LNCaP clone FGC (cell line): Measurements from ENCODE around the gene THNSL1.
A peak's percentile ranks its signal among the peaks of the same experiment; 100 is the strongest.
"Not testable (repeated sequence)": the region's sequence is repeated elsewhere in the genome, so short reads cannot be mapped to it uniquely, and the experiment has no call there.

Experiments
- DNase-seq: peaks from one replicate; pipeline ENCODE4 v3.0.0-alpha.2; 2011; ENCODE audit warnings: low read depth
- H3K4me3 ChIP-seq: 2 replicates; pipeline ENCODE4 v1.5.1; 2011; ENCODE audit warnings: mild to moderate bottlenecking, low read depth, low read length, control low read depth
- TF ChIP-seq, protein P1 (sequence below): IDR thresholded peaks from 2 replicates; pipeline ENCODE4 v1.5.1; 2012; ENCODE audit warnings: mild to moderate bottlenecking; ENCODE audit not compliant: control insufficient read depth, insufficient read depth; ENCODE audit errors: extremely low read depth

Gene THNSL1, protein sequence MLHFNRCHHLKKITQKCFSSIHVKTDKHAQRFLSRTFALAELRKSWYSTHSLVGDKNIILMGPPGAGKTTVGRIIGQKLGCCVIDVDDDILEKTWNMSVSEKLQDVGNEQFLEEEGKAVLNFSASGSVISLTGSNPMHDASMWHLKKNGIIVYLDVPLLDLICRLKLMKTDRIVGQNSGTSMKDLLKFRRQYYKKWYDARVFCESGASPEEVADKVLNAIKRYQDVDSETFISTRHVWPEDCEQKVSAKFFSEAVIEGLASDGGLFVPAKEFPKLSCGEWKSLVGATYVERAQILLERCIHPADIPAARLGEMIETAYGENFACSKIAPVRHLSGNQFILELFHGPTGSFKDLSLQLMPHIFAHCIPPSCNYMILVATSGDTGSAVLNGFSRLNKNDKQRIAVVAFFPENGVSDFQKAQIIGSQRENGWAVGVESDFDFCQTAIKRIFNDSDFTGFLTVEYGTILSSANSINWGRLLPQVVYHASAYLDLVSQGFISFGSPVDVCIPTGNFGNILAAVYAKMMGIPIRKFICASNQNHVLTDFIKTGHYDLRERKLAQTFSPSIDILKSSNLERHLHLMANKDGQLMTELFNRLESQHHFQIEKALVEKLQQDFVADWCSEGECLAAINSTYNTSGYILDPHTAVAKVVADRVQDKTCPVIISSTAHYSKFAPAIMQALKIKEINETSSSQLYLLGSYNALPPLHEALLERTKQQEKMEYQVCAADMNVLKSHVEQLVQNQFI

DNA sequence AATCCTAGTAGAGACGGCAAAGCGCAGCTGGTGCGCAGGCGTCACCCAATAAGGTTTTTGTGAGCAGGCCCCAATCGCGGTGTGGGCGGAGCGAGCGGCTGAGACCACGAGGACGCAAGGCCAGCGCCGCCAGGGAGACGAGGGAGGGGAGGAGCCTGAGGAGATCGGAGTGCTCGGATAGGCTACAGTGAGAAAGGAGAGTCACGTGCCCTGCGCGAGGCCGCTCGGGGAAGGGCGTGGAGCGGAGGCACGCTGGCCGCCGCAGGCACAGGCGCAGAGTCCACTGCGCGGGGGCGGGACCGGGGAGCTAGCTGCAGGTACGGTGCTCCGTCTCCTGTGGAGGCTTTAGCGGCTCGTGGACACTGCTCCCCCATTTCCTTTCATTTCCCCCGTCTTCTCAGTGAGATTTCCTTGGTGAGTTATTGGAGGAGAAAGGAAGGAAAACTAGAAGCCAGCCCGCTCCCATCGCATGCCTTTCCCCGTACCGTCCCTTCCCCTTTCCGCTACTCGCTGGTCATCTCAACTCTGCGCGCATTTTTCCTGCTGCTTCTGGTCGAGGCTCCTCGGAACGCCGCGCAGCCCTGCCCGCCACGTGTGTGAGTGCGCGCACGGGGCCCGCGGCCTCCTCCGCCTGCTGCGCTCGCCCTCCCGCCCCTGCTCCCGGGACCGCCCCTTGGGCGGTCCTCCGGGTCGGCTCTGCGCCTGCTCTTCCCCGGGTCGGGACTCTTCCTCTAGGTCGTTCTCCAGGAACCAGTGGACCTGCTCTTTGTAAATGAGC, at the start of gene THNSL1:
THNSL1 (plus strand) TSS at position 237 of the 778 bp plus-strand sequence. CDS start 6,612 bp downstream, outside the sequence.
- TF ChIP-seq, protein P1, sequence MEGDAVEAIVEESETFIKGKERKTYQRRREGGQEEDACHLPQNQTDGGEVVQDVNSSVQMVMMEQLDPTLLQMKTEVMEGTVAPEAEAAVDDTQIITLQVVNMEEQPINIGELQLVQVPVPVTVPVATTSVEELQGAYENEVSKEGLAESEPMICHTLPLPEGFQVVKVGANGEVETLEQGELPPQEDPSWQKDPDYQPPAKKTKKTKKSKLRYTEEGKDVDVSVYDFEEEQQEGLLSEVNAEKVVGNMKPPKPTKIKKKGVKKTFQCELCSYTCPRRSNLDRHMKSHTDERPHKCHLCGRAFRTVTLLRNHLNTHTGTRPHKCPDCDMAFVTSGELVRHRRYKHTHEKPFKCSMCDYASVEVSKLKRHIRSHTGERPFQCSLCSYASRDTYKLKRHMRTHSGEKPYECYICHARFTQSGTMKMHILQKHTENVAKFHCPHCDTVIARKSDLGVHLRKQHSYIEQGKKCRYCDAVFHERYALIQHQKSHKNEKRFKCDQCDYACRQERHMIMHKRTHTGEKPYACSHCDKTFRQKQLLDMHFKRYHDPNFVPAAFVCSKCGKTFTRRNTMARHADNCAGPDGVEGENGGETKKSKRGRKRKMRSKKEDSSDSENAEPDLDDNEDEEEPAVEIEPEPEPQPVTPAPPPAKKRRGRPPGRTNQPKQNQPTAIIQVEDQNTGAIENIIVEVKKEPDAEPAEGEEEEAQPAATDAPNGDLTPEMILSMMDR = no peak
- peak within 1 kb of the TSS; percentile 66 for H3K4me3 ChIP-seq
- DNase-seq = peak; percentile 97

DNA sequence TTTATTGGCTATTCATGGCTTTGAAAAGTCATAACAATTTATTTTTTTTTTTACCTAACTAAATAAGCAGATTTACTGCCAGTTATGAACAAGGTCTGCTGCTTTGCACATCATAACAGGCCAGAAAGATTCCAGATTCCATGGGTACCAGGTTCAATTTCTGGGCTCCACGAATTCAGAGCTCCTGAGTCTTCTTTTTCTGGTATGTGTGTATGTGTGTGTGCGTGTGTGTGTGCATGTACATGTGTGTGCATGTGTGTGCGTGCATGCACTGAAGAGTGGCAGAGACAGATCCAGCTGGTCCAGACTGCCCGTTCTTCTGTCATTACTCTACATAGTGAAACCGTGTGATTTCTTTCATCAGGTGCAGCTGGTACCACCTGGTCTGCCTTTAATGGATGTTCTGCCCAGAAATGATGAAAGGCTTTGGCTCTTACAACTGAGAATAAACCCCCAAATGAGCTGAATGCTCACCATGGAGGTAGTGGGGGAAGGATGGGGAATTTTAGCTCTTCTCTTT, 49.4 kb upstream of the THNSL1 start:
- TF ChIP-seq, protein P1 = no peak
- no peak overlapping the region for H3K4me3 ChIP-seq
- DNase-seq = no peak

DNA sequence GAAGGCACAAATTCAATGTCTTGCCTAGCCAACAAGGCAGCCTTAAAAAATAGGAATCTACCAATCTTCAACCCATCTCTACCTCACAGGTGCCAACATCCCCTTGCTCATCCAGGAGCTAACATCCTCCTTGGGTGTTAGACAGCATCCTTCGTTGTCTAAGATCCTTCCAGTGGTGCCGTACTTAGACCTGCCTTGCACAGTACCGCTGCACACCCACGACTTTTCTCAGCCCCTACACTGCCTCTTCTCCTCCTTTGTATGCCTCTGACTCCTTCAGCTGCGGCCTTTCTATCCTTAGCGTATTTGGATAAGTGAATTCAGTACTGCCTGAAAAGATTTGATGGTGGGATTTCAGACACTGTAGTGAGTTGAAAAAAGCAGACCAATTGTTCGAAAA, 48.1 kb upstream of the THNSL1 start:
- H3K4me3 ChIP-seq = no peak overlapping the region
- TF ChIP-seq, protein P1 = no peak
- no peak for DNase-seq

DNA sequence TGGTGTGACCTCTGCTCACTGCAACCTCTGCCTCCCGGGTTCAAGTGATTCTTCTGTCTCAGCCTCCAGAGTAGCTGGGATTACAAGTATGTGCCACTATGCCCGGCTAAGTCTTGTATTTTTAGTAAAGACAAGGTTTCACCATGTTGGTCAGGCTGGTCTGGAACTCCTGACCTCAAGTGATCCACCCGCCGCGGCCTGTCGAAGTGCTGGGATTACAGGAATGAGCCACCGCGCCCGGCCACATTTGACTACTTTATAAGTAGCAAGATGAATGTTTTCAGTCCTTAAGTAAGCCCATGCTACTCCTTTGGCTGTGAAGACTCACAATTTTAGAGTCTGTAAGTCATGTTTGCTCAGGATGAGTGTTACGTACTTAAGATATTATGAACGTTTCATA, 47.5 kb upstream of the THNSL1 start:
- not testable (repeated sequence) for H3K4me3 ChIP-seq

DNA sequence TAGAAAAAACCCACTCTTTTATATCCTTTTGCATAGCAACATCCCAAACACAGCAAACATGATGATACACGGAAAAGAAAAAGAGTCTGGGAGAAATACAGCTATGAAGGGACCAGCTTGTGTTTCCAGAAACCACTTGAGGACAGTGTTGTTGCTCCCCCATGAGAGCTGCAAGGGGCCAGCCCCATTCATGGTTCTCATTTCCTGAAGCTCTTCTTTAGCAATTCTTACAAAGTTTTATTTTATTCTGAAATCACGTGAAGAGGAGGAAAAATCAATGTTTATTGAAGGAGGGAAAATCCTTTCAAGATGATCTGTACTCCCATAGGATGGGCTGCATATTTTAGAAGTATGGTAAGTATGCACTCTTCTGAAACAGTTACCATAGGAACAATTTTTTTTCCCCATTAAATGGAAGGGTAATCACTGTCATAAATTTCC, 46.6 kb upstream of the THNSL1 start:
- DNase-seq = no peak
- TF ChIP-seq, protein P1 = no peak
- no peak overlapping the region for H3K4me3 ChIP-seq

More for the DNA sequence above, 47.5 kb upstream of the THNSL1 start:
- DNase-seq = not testable (repeated sequence)

DNA sequence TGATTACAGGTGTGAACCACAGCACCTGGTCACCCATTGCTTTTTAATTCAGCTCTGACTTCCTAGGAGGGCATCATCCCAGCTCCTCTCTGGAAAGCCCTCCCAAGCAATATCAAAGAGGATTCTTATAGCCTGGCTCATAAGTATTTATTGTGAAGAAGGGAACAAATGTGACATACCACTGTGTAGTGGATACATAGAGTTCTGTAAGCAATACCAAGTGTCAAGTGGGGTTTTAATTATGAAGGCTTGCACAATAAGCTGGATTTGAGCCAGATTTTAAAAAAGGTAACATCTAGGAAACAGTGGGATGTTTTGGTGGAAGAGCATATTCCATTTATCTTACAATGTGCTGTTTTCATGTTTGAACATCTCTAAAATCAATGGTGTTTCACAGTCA, 45.0 kb upstream of the THNSL1 start:
- TF ChIP-seq, protein P1 = no peak
- no peak for DNase-seq
- no peak overlapping the region for H3K4me3 ChIP-seq
